Neural cell (in vitro differentiated cells): ENCODE data around the gene CIT. TPM values are rescaled to one million over a fixed set of nuclear protein-coding genes. Genes with fewer than 3 reads are reported as not detected.

Experiments used
- H2AFZ ChIP-seq: fragments of 200-600, 300-800 bp; sonication (generic), shearing (Covaris generic); 2 replicates; pipeline ENCODE4 v1.6.0; 2014; ENCODE audit warnings: low read depth, mild to moderate bottlenecking, antibody characterized with exemption, low read length, moderate library complexity
- H3F3A ChIP-seq: fragments of 200-600 bp; shearing (Covaris generic); 2 replicates; pipeline ENCODE4 v1.6.1; 2016; ENCODE audit warnings: mild to moderate bottlenecking, moderate library complexity, mixed read lengths, antibody characterized with exemption, low read length; ENCODE audit not compliant: insufficient read depth, poor library complexity, severe bottlenecking
- H3K27ac ChIP-seq: fragments of 200-600, 300-800 bp; sonication (generic), shearing (Covaris generic); 2 replicates; pipeline ENCODE4 v1.5.1; 2014; ENCODE audit warnings: mild to moderate bottlenecking, low read length, moderate library complexity
- H3K27me3 ChIP-seq: fragments of 300-800, 200-600 bp; sonication (generic), shearing (Covaris generic); 2 replicates; pipeline ENCODE4 v1.6.0; 2014; ENCODE audit warnings: mild to moderate bottlenecking, low read depth, low read length, moderate library complexity; ENCODE audit not compliant: insufficient read depth
- H3K36me3 ChIP-seq: fragments of 300-800, 200-600 bp; sonication (generic), shearing (Covaris generic); 2 replicates; pipeline ENCODE4 v1.5.1; 2014; ENCODE audit warnings: mild to moderate bottlenecking, antibody characterized with exemption, low read length, moderate library complexity; ENCODE audit not compliant: insufficient read depth
- H3K4me2 ChIP-seq: fragments of 300-800, 200-600 bp; sonication (generic), shearing (Covaris generic); 2 replicates; pipeline ENCODE4 v1.6.0; 2014; ENCODE audit warnings: mild to moderate bottlenecking, low read length
- H3K4me3 ChIP-seq: fragments of 300-800, 200-600 bp; sonication (generic), shearing (Covaris generic); 2 replicates; pipeline ENCODE4 v1.5.1; 2014; ENCODE audit warnings: mild to moderate bottlenecking, low read length, moderate library complexity
- H3K79me2 ChIP-seq: fragments of 200-600 bp; shearing (Covaris generic); replicated peaks from 2 replicates; pipeline ENCODE4 v1.6.0; 2014; ENCODE audit warnings: mild to moderate bottlenecking, low read length, moderate library complexity; ENCODE audit not compliant: insufficient read depth
- H3K9ac ChIP-seq: fragments of 300-800, 200-600 bp; sonication (generic), shearing (Covaris generic); 2 replicates; pipeline ENCODE4 v1.6.1; 2016; ENCODE audit warnings: mild to moderate bottlenecking, low read length, mixed read lengths
- H3K9me2 ChIP-seq: fragments of 200-600 bp; shearing (Covaris generic); 2 replicates; pipeline ENCODE4 v1.6.1; 2016; ENCODE audit warnings: mild to moderate bottlenecking, low read length, mixed read lengths; ENCODE audit not compliant: insufficient read depth
- H3K9me3 ChIP-seq: fragments of 200-600, 300-800 bp; sonication (generic), shearing (Covaris generic); 2 replicates; pipeline ENCODE4 v1.6.1; 2016; ENCODE audit warnings: mild to moderate bottlenecking, mixed run types, low read length, moderate library complexity, mixed read lengths
- H4K20me1 ChIP-seq: fragments of 200-600 bp; shearing (Covaris generic); 2 replicates; pipeline ENCODE4 v1.6.1; 2016; ENCODE audit warnings: mild to moderate bottlenecking, mixed run types; ENCODE audit not compliant: insufficient read depth
- CTCF ChIP-seq: fragments of 450-650 bp; IDR thresholded peaks from 2 replicates; pipeline ENCODE4 v1.5.1; 2014; ENCODE audit warnings: antibody characterized with exemption, mild to moderate bottlenecking, moderate library complexity; ENCODE audit not compliant: poor library complexity, severe bottlenecking
- EP300 ChIP-seq: fragments of 450-650 bp; conservative IDR thresholded peaks from 2 replicates; pipeline ENCODE4 v1.6.1; 2014; ENCODE audit warnings: antibody characterized with exemption, mild to moderate bottlenecking, moderate library complexity; ENCODE audit not compliant: poor library complexity, severe bottlenecking
- EZH2 ChIP-seq: fragments of 200-600, 300-800 bp; shearing (Covaris generic), sonication (generic); IDR thresholded peaks from 2 replicates; pipeline ENCODE4 v1.6.1; 2014; ENCODE audit warnings: antibody characterized with exemption, low read length, borderline replicate concordance, mild to moderate bottlenecking; ENCODE audit not compliant: insufficient read depth, poor library complexity, severe bottlenecking
- MXI1 ChIP-seq: fragments of 450-650 bp; conservative IDR thresholded peaks from 2 replicates; pipeline ENCODE4 v1.6.1; 2014; ENCODE audit warnings: antibody characterized with exemption, mild to moderate bottlenecking; ENCODE audit not compliant: poor library complexity, severe bottlenecking
- POLR2AphosphoS5 ChIP-seq: IDR thresholded peaks from 2 replicates; pipeline ENCODE4 v1.6.1; 2012
- RAD21 ChIP-seq: fragments of 450-650 bp; conservative IDR thresholded peaks from 2 replicates; pipeline ENCODE4 v1.6.1; 2014; ENCODE audit warnings: antibody characterized with exemption, mild to moderate bottlenecking, moderate library complexity
- REST ChIP-seq: IDR thresholded peaks from 2 replicates; pipeline ENCODE4 v1.6.1; 2012; ENCODE audit warnings: borderline replicate concordance
- SMC3 ChIP-seq: fragments of 450-650 bp; conservative IDR thresholded peaks from 2 replicates; pipeline ENCODE4 v1.6.1; 2014; ENCODE audit warnings: antibody characterized with exemption, mild to moderate bottlenecking, moderate library complexity; ENCODE audit not compliant: poor library complexity
- TAF1 ChIP-seq: IDR thresholded peaks from 2 replicates; pipeline ENCODE4 v1.6.1; 2012; ENCODE audit warnings: low read depth
- polyA plus RNA-seq: library from polyadenylated mRNA; depleted of rRNA; stranded (reverse); fragments of >200 nt; gene quantifications from 2 replicates; pipeline ENCODE4 v1.2.3, GENCODE V29; 2014

The CIT gene
- polyA plus RNA-seq, 1 donor from 2014 or later: 3.3 TPM

- Histone ChIP-seq H3K36me3 (no peaks in the 10 kb centered on the region), H4K20me1 (no peaks in the 10 kb centered on the region), H3K4me2 (no peak overlapping the region), H3K9me2 (no peaks in the 10 kb centered on the region), H3K79me2 (no peaks in the 10 kb centered on the region), H3K27ac (no peak overlapping the region), H3K9ac (no peak overlapping the region), H3K27me3 (no peaks in the 10 kb centered on the region), H3K4me3 (no peak overlapping the region), H3F3A (no peaks in the 10 kb centered on the region), H2AFZ (no peak overlapping the region), H3K9me3 (no peaks in the 10 kb centered on the region)
- TF ChIP-seq EZH2: no peak
- TF ChIP-seq EP300: no peak
- TF ChIP-seq RAD21: no peak
- no peak for TF ChIP-seq CTCF
- TF ChIP-seq REST: no peak
- no peak for TF ChIP-seq MXI1
Measured at GRCh38 chr12:119788786-119789185, 88.3 kb downstream of the CIT start.

- no peak for TF ChIP-seq REST
- TF ChIP-seq CTCF: no peak
- TF ChIP-seq EP300: no peak
- TF ChIP-seq EZH2: no peak
- no peak for TF ChIP-seq TAF1
- TF ChIP-seq MXI1: no peak
- no peak for TF ChIP-seq RAD21
- no peak for TF ChIP-seq SMC3
- no peak for TF ChIP-seq POLR2AphosphoS5
- no peaks in the 10 kb centered on the region for H4K20me1 ChIP-seq
- no peaks in the 10 kb centered on the region for H3K27me3 ChIP-seq
- no peak overlapping the region for H3K4me3 ChIP-seq
- no peak overlapping the region for H3K27ac ChIP-seq
- no peaks in the 10 kb centered on the region for H3K79me2 ChIP-seq
- no peaks in the 10 kb centered on the region for H3K9me3 ChIP-seq
- no peaks in the 10 kb centered on the region for H3K36me3 ChIP-seq
- no peak overlapping the region for H2AFZ ChIP-seq
- H3K9me2 ChIP-seq: no peaks in the 10 kb centered on the region
- H3K4me2 ChIP-seq: no peak overlapping the region
- H3F3A ChIP-seq: no peaks in the 10 kb centered on the region
- no peak overlapping the region for H3K9ac ChIP-seq
Measured at GRCh38 chr12:119786539-119786938, 90.6 kb downstream of the CIT start.
